PC-9 (cell line): ENCODE results near the gene FLYWCH1.

Source experiments
- EZH2 ChIP-seq: fragments of 200-600 bp; sonication (generic); IDR thresholded peaks from 2 replicates; pipeline ENCODE4 v1.8.0; 2017; ENCODE audit warnings: antibody characterized with exemption, low read depth
- TF ChIP-seq, protein P1 (sequence below): fragments of 200-600 bp; sonication (generic); conservative IDR thresholded peaks from 2 replicates; pipeline ENCODE4 v1.6.1; 2017; ENCODE audit warnings: mixed run types, antibody characterized with exemption, mild to moderate bottlenecking, moderate library complexity

DNA sequence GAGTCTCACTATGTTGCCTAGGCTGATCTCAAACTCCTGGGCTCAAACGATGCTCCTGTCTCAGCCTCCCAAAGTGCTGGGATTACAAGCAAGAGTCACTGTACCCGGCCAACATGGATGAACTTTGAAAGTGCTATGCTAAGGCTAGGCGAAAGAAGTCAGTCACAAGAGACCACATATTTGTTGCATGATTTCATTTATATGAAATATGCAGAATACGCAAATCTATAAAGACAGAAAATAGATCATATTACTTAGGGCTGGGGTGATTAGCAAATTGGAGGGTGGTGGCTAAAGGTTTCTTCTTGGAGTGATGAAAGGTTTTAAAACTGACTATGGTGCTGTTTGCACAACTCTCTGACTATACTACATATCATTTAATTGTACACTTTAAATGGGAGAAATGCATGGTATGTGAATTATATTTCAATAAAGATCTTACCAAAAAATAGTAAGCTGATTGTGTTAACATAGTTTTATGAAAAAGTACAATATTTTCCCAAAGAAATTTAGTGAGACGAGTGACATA is 1.2 kb upstream of the FLYWCH1 start:
- TF ChIP-seq, protein P1, sequence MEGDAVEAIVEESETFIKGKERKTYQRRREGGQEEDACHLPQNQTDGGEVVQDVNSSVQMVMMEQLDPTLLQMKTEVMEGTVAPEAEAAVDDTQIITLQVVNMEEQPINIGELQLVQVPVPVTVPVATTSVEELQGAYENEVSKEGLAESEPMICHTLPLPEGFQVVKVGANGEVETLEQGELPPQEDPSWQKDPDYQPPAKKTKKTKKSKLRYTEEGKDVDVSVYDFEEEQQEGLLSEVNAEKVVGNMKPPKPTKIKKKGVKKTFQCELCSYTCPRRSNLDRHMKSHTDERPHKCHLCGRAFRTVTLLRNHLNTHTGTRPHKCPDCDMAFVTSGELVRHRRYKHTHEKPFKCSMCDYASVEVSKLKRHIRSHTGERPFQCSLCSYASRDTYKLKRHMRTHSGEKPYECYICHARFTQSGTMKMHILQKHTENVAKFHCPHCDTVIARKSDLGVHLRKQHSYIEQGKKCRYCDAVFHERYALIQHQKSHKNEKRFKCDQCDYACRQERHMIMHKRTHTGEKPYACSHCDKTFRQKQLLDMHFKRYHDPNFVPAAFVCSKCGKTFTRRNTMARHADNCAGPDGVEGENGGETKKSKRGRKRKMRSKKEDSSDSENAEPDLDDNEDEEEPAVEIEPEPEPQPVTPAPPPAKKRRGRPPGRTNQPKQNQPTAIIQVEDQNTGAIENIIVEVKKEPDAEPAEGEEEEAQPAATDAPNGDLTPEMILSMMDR = no peak
- TF ChIP-seq EZH2 = no peak
